K562 (cell line): Measurements from ENCODE around the gene PPP1R12C. TPM values are rescaled to one million over a fixed set of nuclear protein-coding genes. Genes with fewer than 3 reads are reported as not detected.

Experiments
- CHD4 ChIP-seq: fragments of 200-600 bp; sonication (generic); IDR thresholded peaks from 3 replicates; pipeline ENCODE4 v1.6.1; 2012; ENCODE audit warnings: low read depth, mild to moderate bottlenecking, mixed read lengths, low read length, inconsistent platforms; ENCODE audit not compliant: insufficient read depth, insufficient replicate concordance, poor library complexity, severe bottlenecking
- ESRRA ChIP-seq: fragments of 450-650 bp; IDR thresholded peaks from 2 replicates; pipeline ENCODE4 v1.6.1; 2014; ENCODE audit warnings: low read depth, mild to moderate bottlenecking, moderate library complexity, borderline replicate concordance
- ETV1 ChIP-seq: fragments of 450-650 bp; conservative IDR thresholded peaks from 2 replicates; pipeline ENCODE4 v1.6.1; 2016; ENCODE audit warnings: missing genetic modification characterization, control low read depth, low read depth, missing compliant biosample characterization
- FOS ChIP-seq: IDR thresholded peaks from 3 replicates; pipeline ENCODE4 v1.6.1; 2011; ENCODE audit not compliant: insufficient read length; ENCODE audit errors: extremely low read depth
- FOXA3 ChIP-seq, 2 experiments: fragments of 450-650 bp in 1 of 2; sonication (generic) in 1 of 2; formaldehyde crosslinking; IDR thresholded peaks in 1 of 2; conservative IDR thresholded peaks in 1 of 2; 2 replicates each; pipeline versions ENCODE4 v1.4.0 to v1.8.0; 2020 to 2022; ENCODE audit warnings: mild to moderate bottlenecking in 2 of 2, missing genetic modification reagents in 1 of 2
- FOXJ3 ChIP-seq: sonication (generic); formaldehyde crosslinking; IDR thresholded peaks from 2 replicates; pipeline ENCODE4 v1.4.0; 2020; ENCODE audit warnings: mild to moderate bottlenecking, missing genetic modification reagents
- FOXK2 ChIP-seq, 2 experiments: fragments of 450-650 bp; IDR thresholded peaks in 1 of 2; conservative IDR thresholded peaks in 1 of 2; 2 replicates each; pipeline ENCODE4 v1.6.1; 2016; ENCODE audit warnings: low read depth in 2 of 2, mild to moderate bottlenecking in 1 of 2
- HDAC1 ChIP-seq, 2 experiments: fragments of 450-650 bp; IDR thresholded peaks; 2 replicates each; pipeline ENCODE4 v1.6.1; 2016 to 2017; ENCODE audit warnings: inconsistent platforms in 1 of 2, mild to moderate bottlenecking in 1 of 2, moderate library complexity in 1 of 2
- HDAC2 ChIP-seq: fragments of 450-650 bp; IDR thresholded peaks from 2 replicates; pipeline ENCODE4 v1.6.1; 2016; ENCODE audit warnings: mild to moderate bottlenecking
- HDAC8 ChIP-seq: fragments of 450-650 bp; IDR thresholded peaks from 2 replicates; pipeline ENCODE4 v1.6.1; 2016; ENCODE audit warnings: mild to moderate bottlenecking, missing genetic modification characterization, moderate library complexity, missing compliant biosample characterization
- MCM5 ChIP-seq: fragments of 450-650 bp; IDR thresholded peaks from 2 replicates; pipeline ENCODE4 v1.6.1; 2016; ENCODE audit warnings: low read depth
- NCOA6 ChIP-seq: fragments of 450-650 bp; IDR thresholded peaks from 2 replicates; pipeline ENCODE4 v1.6.1; 2017; ENCODE audit warnings: mild to moderate bottlenecking
- PCBP2 ChIP-seq: fragments of 200-400 bp; formaldehyde crosslinking; IDR thresholded peaks from 2 replicates; pipeline ENCODE4 v1.6.1; 2018; ENCODE audit warnings: low read length, low read depth, mild to moderate bottlenecking, moderate library complexity; ENCODE audit not compliant: poor library complexity, severe bottlenecking
- POLR2G ChIP-seq: fragments of 200-400 bp; formaldehyde crosslinking; IDR thresholded peaks from 2 replicates; pipeline ENCODE4 v1.6.1; 2017; ENCODE audit warnings: low read depth, mild to moderate bottlenecking, antibody characterized with exemption, low read length, moderate library complexity
- SAP30 ChIP-seq: fragments of 200-600 bp; sonication (generic); IDR thresholded peaks from 2 replicates; pipeline ENCODE4 v1.6.1; 2012; ENCODE audit warnings: borderline replicate concordance, low read depth, mild to moderate bottlenecking, moderate library complexity, low read length, control low read depth, inconsistent platforms; ENCODE audit not compliant: insufficient read depth, poor library complexity, severe bottlenecking
- TAF15 ChIP-seq: fragments of 200-400 bp; formaldehyde crosslinking; IDR thresholded peaks from 2 replicates; pipeline ENCODE4 v1.6.1; 2017; ENCODE audit warnings: mild to moderate bottlenecking, low read depth, low read length, moderate library complexity
- ZNF224 ChIP-seq: sonication (generic); formaldehyde crosslinking; IDR thresholded peaks from 2 replicates; pipeline ENCODE4 v1.8.0; 2022; ENCODE audit warnings: mild to moderate bottlenecking, missing genetic modification reagents
- ZNF239 ChIP-seq: fragments of 250-450 bp; sonication (Bioruptor Pico); IDR thresholded peaks from 2 replicates; pipeline ENCODE4 v1.4.0; 2020; ENCODE audit warnings: mild to moderate bottlenecking
- ZNF263 ChIP-seq: sonication (generic); formaldehyde crosslinking; IDR thresholded peaks from 2 replicates; pipeline ENCODE4 v1.8.0; 2022; ENCODE audit warnings: mild to moderate bottlenecking, missing genetic modification reagents, borderline replicate concordance
- polyA plus RNA-seq, 8 experiments: library from polyadenylated mRNA; depleted of rRNA in 4 of 8; stranded (reverse) in 5 of 8; unstranded in 3 of 8; fragments of >200 nt; fragmentation: Nextera tagmentation in 2 of 8; fragmentation: Illumina TruSeq in 1 of 8; extraction: Ambion mirVana in 2 of 8; extraction: Trizol in 1 of 8; gene quantifications; 2 replicates each; pipeline versions ENCODE4 v1.2.1 to v1.2.3, GENCODE V29; 2011 to 2014; ENCODE audit warnings: inconsistent platforms in 1 of 8, missing spikeins in 1 of 8
- total RNA-seq, 7 experiments: library from RNA; depleted of rRNA in 6 of 7; stranded (reverse); fragments of >200 nt in 6 of 7; fragmentation: Illumina TruSeq in 2 of 7; extraction: Trizol in 2 of 7; gene quantifications; 2 replicates each; pipeline versions ENCODE4 v1.2.1 to v1.2.3, GENCODE V29; 2011 to 2021; ENCODE audit warnings: low replicate concordance in 1 of 7
- TF ChIP-seq, protein P1 (sequence below): sonication (generic); formaldehyde crosslinking; IDR thresholded peaks from 2 replicates; pipeline ENCODE4 v1.8.0; 2022; ENCODE audit warnings: mild to moderate bottlenecking, missing genetic modification reagents
- TF ChIP-seq, protein P2 (sequence below), 2 experiments: fragments of 450-650 bp; IDR thresholded peaks; 2 replicates each; pipeline ENCODE4 v1.6.1; 2016

PPP1R12C gene
- total and polyA plus RNA-seq, 9 of the 15 experiments (the other 6 are each of a cell fraction or from before 2014, with no cell fraction given): 1.8 to 136 (median 33.7) TPM

DNA sequence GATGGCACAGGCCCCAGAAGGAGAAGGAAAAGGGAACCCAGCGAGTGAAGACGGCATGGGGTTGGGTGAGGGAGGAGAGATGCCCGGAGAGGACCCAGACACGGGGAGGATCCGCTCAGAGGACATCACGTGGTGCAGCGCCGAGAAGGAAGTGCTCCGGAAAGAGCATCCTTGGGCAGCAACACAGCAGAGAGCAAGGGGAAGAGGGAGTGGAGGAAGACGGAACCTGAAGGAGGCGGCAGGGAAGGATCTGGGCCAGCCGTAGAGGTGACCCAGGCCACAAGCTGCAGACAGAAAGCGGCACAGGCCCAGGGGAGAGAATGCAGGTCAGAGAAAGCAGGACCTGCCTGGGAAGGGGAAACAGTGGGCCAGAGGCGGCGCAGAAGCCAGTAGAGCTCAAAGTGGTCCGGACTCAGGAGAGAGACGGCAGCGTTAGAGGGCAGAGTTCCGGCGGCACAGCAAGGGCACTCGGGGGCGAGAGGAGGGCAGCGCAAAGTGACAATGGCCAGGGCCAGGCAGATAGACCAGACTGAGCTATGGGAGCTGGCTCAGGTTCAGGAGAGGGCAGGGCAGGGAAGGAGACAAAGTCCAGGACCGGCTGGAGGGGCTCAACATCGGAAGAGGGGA is 1.1 kb downstream of the PPP1R12C start (continued):
- TF ChIP-seq ETV1 (tag) (peak; percentile 42; the same call in 1 of the 2 replicates), HDAC2 (peak; percentile 64), FOXA3 (CRISPR knock-in tag; conservative IDR thresholded peaks at IDR 0.05 in 1 of 2, IDR thresholded peaks at IDR 0.05 in 1 of 2) (no peak), TAF15 (no peak), FOS (no peak), MCM5 (no peak), ZNF224 (CRISPR knock-in tag) (no peak), ESRRA (0 out of 2 replicates have a peak, but pooled peaks have one; percentile 15), FOXK2 (conservative IDR thresholded peaks at IDR 0.05 in 1 of 2, IDR thresholded peaks at IDR 0.05 in 1 of 2; ENCODE audit: low read depth in 2 of 2) (0 out of 4 replicates have a peak, but pooled peaks of 1 of the 2 experiments have one; percentile 19), NCOA6 (no peak), POLR2G (no peak), ZNF263 (peak; percentile 86), SAP30 (peak; percentile 46), FOXJ3 (CRISPR knock-in tag) (no peak), HDAC8 (no peak), ZNF239 (CRISPR knock-in tag) (no peak), HDAC1 (IDR thresholded peaks at IDR 0.05) (peak in 1 of 2 experiments; percentile 80; a peak in 2 of 4 replicates), CHD4 (no peak), PCBP2 (no peak)
- TF ChIP-seq, protein P1, sequence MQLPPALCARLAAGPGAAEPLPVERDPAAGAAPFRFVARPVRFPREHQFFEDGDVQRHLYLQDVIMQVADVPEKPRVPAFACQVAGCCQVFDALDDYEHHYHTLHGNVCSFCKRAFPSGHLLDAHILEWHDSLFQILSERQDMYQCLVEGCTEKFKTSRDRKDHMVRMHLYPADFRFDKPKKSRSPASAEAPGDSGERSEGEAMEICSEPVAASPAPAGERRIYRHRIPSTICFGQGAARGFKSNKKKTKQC (CRISPR knock-in tag): no peak
- TF ChIP-seq, protein P2, sequence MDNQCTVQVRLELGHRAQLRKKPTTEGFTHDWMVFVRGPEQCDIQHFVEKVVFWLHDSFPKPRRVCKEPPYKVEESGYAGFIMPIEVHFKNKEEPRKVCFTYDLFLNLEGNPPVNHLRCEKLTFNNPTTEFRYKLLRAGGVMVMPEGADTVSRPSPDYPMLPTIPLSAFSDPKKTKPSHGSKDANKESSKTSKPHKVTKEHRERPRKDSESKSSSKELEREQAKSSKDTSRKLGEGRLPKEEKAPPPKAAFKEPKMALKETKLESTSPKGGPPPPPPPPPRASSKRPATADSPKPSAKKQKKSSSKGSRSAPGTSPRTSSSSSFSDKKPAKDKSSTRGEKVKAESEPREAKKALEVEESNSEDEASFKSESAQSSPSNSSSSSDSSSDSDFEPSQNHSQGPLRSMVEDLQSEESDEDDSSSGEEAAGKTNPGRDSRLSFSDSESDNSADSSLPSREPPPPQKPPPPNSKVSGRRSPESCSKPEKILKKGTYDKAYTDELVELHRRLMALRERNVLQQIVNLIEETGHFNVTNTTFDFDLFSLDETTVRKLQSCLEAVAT (IDR thresholded peaks at IDR 0.05): peak in 1 of 2 experiments; percentile 27; a peak in 1 of 4 replicates
